Ascending aorta (tissue), 2 donors: ENCODE results near the gene ZMYM2. TPM values are rescaled to one million over a fixed set of nuclear protein-coding genes. Genes with fewer than 3 reads are reported as not detected.

Experiments used
- DNase-seq, 2 donors: peaks; one replicate each; pipeline ENCODE4 v3.0.0-alpha.2; 2019; ENCODE audit warnings: low spot score in 2 of 2
- H3K27ac ChIP-seq, 2 donors: fragments of 200-600 bp; sonication (generic); one replicate each; pipeline ENCODE4 v1.5.1; 2016 to 2017; ENCODE audit warnings: mild to moderate bottlenecking in 1 of 2
- H3K27me3 ChIP-seq: fragments of 200-600 bp; sonication (generic); one replicate; pipeline ENCODE4 v1.5.1; 2017
- H3K36me3 ChIP-seq, 2 donors: fragments of 200-600 bp; sonication (generic); one replicate each; pipeline ENCODE4 v1.5.1; 2016
- H3K4me1 ChIP-seq, 2 donors: fragments of 200-600 bp; sonication (generic); one replicate each; pipeline ENCODE4 v1.5.1; 2016 to 2017; ENCODE audit warnings: mild to moderate bottlenecking in 1 of 2
- H3K4me3 ChIP-seq, 2 donors: fragments of 200-600 bp; sonication (generic); one replicate each; pipeline ENCODE4 v1.5.1; 2016 to 2017; ENCODE audit warnings: mild to moderate bottlenecking in 1 of 2
- H3K9me3 ChIP-seq, 2 donors: fragments of 200-600 bp; sonication (generic); one replicate each; pipeline ENCODE4 v1.5.1; 2016
- CTCF ChIP-seq, 3 experiments: fragments of 200-600 bp in 2 of 3; fragments of 450-650 bp in 1 of 3; sonication (generic) in 2 of 3; IDR thresholded peaks; one replicate each; pipeline ENCODE4 v1.5.1; 2016 to 2019; ENCODE audit warnings: antibody characterized with exemption in 3 of 3, mild to moderate bottlenecking in 1 of 3, moderate library complexity in 1 of 3
- intact Hi-C: fragments of 100-400 bp; cut with DNase I; formaldehyde crosslinking; loops from one replicate; pipeline ENCODE4 v1.15.1; 2023
- total RNA-seq: library from RNA; depleted of rRNA; stranded (reverse); fragments of >200 nt; gene quantifications from one replicate; pipeline ENCODE4 v1.1.0, GENCODE V29; 2016

The ZMYM2 gene
- total RNA-seq, 1 donor from 2014 or later: 76.6 TPM

GRCh38 chr13:20054586-20054985 lies 96.1 kb downstream of the ZMYM2 start:
- H3K9me3 ChIP-seq: no peaks in the 10 kb centered on the region
- no peak for TF ChIP-seq CTCF (IDR thresholded peaks at IDR 0.05)
- H3K4me3 ChIP-seq: no peak overlapping the region
- H3K36me3 ChIP-seq: peaks cover 12 to 36% of the 10 kb centered on the region in 2 donors
- DNase-seq: no peak
- H3K4me1 ChIP-seq: no peaks in the 10 kb centered on the region
- intact Hi-C loops: no loop called here
- H3K27ac ChIP-seq: no peak overlapping the region
- no peaks in the 10 kb centered on the region for H3K27me3 ChIP-seq

GRCh38 chr13:20057214-20057613 lies 98.7 kb downstream of the ZMYM2 start:
- Histone ChIP-seq H3K9me3 (no peaks in the 10 kb centered on the region), H3K27ac (no peak overlapping the region), H3K4me3 (no peak overlapping the region), H3K36me3 (peaks cover 37 to 55% of the 10 kb centered on the region in 2 donors), H3K27me3 (no peaks in the 10 kb centered on the region), H3K4me1 (no peaks in the 10 kb centered on the region)
- no peak for TF ChIP-seq CTCF (IDR thresholded peaks at IDR 0.05)
- intact Hi-C loops: no loop called here
- DNase-seq: no peak

GRCh38 chr13:20057963-20058362 lies 99.4 kb downstream of the ZMYM2 start:
- intact Hi-C loops: no loop called here
- H3K27ac ChIP-seq: no peak overlapping the region
- H3K9me3 ChIP-seq: no peaks in the 10 kb centered on the region
- H3K4me3 ChIP-seq: no peak overlapping the region
- TF ChIP-seq CTCF (IDR thresholded peaks at IDR 0.05): no peak
- DNase-seq: no peak
- peaks cover 42 to 56% of the 10 kb centered on the region in 2 donors for H3K36me3 ChIP-seq
- H3K27me3 ChIP-seq: no peaks in the 10 kb centered on the region
- H3K4me1 ChIP-seq: no peaks in the 10 kb centered on the region

GRCh38 chr13:20058476-20058875 lies 99.9 kb downstream of the ZMYM2 start:
- no peak overlapping the region for H3K27ac ChIP-seq
- H3K4me1 ChIP-seq: no peaks in the 10 kb centered on the region
- H3K27me3 ChIP-seq: no peaks in the 10 kb centered on the region
- DNase-seq: no peak
- intact Hi-C loops: no loop called here
- H3K36me3 ChIP-seq: peaks cover 43 to 56% of the 10 kb centered on the region in 2 donors
- H3K9me3 ChIP-seq: no peaks in the 10 kb centered on the region
- H3K4me3 ChIP-seq: no peak overlapping the region
- TF ChIP-seq CTCF (IDR thresholded peaks at IDR 0.05): no peak

- TF ChIP-seq CTCF (IDR thresholded peaks at IDR 0.05): no peak
- intact Hi-C loops: no loop called here
- peaks cover 50 to 75% of the 10 kb centered on the region in 2 donors for H3K36me3 ChIP-seq
- H3K27ac ChIP-seq: no peak overlapping the region
- no peaks in the 10 kb centered on the region for H3K27me3 ChIP-seq
- H3K9me3 ChIP-seq: no peaks in the 10 kb centered on the region
- no peak overlapping the region for H3K4me3 ChIP-seq
- no peaks in the 10 kb centered on the region for H3K4me1 ChIP-seq
- DNase-seq: no peak
Observed at GRCh38 chr13:20064128-20064527, 105.6 kb downstream of the ZMYM2 start.

GRCh38 chr13:20065516-20065915 lies 107.0 kb downstream of the ZMYM2 start:
- H3K4me1 ChIP-seq: no peaks in the 10 kb centered on the region
- no peak for TF ChIP-seq CTCF (IDR thresholded peaks at IDR 0.05)
- intact Hi-C loops: no loop called here
- H3K36me3 ChIP-seq: peaks cover 42 to 63% of the 10 kb centered on the region in 2 donors
- no peak overlapping the region for H3K4me3 ChIP-seq
- H3K9me3 ChIP-seq: no peaks in the 10 kb centered on the region
- H3K27me3 ChIP-seq: no peaks in the 10 kb centered on the region
- no peak overlapping the region for H3K27ac ChIP-seq
- DNase-seq: no peak
